Measurements from ENCODE around the gene GNB2. TPM values are rescaled to one million over a fixed set of nuclear protein-coding genes. Genes with fewer than 3 reads are reported as not detected.

Gene GNB2
- total and polyA plus RNA-seq, 2 of the 8 experiments (the other 6 are each of a cell fraction or from before 2014, with no cell fraction given): 157 to 260 TPM

DNA sequence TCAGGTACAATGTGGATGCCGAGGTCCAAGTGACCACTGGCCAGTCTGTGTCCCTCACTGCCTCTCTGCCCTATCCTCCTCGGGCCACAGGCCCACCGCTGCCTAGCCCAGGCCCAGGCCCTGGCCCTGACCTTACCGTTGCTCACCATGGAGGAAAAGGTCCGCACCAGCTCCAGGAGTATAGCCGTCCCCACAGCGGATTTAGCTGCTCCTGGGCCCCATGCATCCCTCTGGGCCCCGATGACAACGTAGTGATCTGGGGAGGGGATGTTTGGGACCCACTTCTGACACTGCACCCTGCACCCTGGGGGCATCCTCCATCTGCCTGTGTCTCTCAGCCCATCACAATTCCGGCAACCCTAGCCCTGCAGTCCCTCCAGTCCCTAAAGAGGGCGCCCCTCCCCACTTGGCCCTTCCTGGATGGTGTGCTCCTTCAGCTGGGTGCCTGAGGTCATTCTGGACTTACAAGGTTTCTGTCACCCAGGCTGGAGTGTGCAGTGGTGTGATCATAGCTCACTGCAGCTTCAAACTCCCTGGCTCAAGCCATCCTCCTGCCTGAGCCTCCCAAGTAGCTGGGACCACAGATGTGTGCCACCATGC lies 44.3 kb upstream of the GNB2 start:
- Histone ChIP-seq H3K27ac (ENCODE audit: low read depth, low read length) (no peak overlapping the region), H2AFZ (ENCODE audit: low read length) (no peak overlapping the region), H2AK5ac (ENCODE audit: low read depth, low read length) (no peak overlapping the region), H2BK12ac (ENCODE audit: low read depth, low read length) (no peak overlapping the region), H2BK20ac (ENCODE audit: low read length) (no peak overlapping the region), H3K4ac (replicated peaks; ENCODE audit: insufficient read length, low read depth, low read length) (no peak overlapping the region), H3K9ac (replicated peaks in 1 of 4; ENCODE audit: extremely low read depth in 1 of 4, low read depth in 3 of 4, low read length in 3 of 4) (no peak overlapping the region), H3K14ac (ENCODE audit: insufficient read length) (no peak overlapping the region), H3K79me2 (ENCODE audit: control insufficient read depth in 1 of 2, insufficient read depth in 2 of 2, low read length in 2 of 2) (no peaks in the 10 kb centered on the region), H3K36me3 (ENCODE audit: control insufficient read depth in 2 of 4, insufficient read depth in 4 of 4, low read length in 3 of 4) (no peaks in the 10 kb centered on the region), H4K5ac (ENCODE audit: insufficient read length, low read depth, low read length) (no peak overlapping the region), H3K23ac (ENCODE audit: insufficient read length) (no peak overlapping the region), H2BK120ac (replicated peaks; ENCODE audit: low read depth, low read length) (no peak overlapping the region), H4K91ac (replicated peaks; ENCODE audit: insufficient read length, low read length) (no peak overlapping the region), H4K8ac (ENCODE audit: extremely low read depth, insufficient read depth, low read length) (no peak overlapping the region), H3K56ac (replicated peaks; ENCODE audit: insufficient read length, low read depth, low read length) (no peak overlapping the region), H3K18ac (ENCODE audit: extremely low read depth, low read length) (peak overlapping the region; percentile 71; the same call in 1 of the 2 replicates), H3K79me1 (ENCODE audit: low read depth, low read length) (no peaks in the 10 kb centered on the region), H2BK15ac (ENCODE audit: low read length) (no peak overlapping the region), H3K4me2 (ENCODE audit: insufficient read depth in 1 of 2, low read depth in 2 of 2, low read length in 2 of 2) (no peak overlapping the region), H4K20me1 (replicated peaks in 1 of 2; ENCODE audit: control insufficient read depth in 1 of 2, insufficient read depth in 2 of 2, low read length in 2 of 2) (peaks cover 1 to 2% of the 10 kb centered on the region in 2 experiments), H3K27me3 (replicated peaks in 1 of 4; ENCODE audit: control insufficient read depth in 3 of 4, extremely low read depth in 1 of 4, insufficient read depth in 3 of 4, low read length in 3 of 4) (peaks cover 0 to 20% (median 10%) of the 10 kb centered on the region in 4 experiments; a peak in 6 of 7 replicates), H3K4me3 (ENCODE audit: extremely low read depth in 1 of 4, insufficient read depth in 2 of 4, low read depth in 3 of 4, low read length in 4 of 4) (no peak overlapping the region), H3K4me1 (replicated peaks in 1 of 4; ENCODE audit: control insufficient read depth in 3 of 4, insufficient read depth in 4 of 4, low read length in 3 of 4) (peaks cover 0 to 14% (median 9%) of the 10 kb centered on the region in 4 experiments; a peak in 6 of 7 replicates), H3K23me2 (ENCODE audit: low read depth, low read length) (peaks cover 9% of the 10 kb centered on the region; the same call in 1 of the 2 replicates), H2BK5ac (ENCODE audit: low read depth, low read length) (no peak overlapping the region), H3K9me3 (ENCODE audit: insufficient read depth in 2 of 2, low read depth in 1 of 2, low read length in 1 of 2) (no peaks in the 10 kb centered on the region)
- FAIRE-seq (no peak), DNase-seq (ENCODE audit: low read depth in 1 of 2, low spot score in 2 of 2) (peak in 1 of 2 experiments; percentile 92)
- POLR2A ChIA-PET (ENCODE audit: partially characterized antibody): interaction anchor here (0.7 to 2.9 kb wide), 12 partner anchors 9 to 91 kb away, joined by 3 to 20 read pairs (median 4); partner anchors contain the start of genes EPO, MOSPD3 and TFR2
- peak in 1 of 2 experiments; percentile 54; a peak in 1 of 4 replicates for TF ChIP-seq SIN3A (conservative IDR thresholded peaks at IDR 0.05 in 1 of 2, IDR thresholded peaks at IDR 0.05 in 1 of 2; ENCODE audit: low read depth in 1 of 2, low read length in 2 of 2)
- no peak for TF ChIP-seq KDM5A (IDR thresholded peaks at IDR 0.05; ENCODE audit: low read length)
- TF ChIP-seq, protein P1, sequence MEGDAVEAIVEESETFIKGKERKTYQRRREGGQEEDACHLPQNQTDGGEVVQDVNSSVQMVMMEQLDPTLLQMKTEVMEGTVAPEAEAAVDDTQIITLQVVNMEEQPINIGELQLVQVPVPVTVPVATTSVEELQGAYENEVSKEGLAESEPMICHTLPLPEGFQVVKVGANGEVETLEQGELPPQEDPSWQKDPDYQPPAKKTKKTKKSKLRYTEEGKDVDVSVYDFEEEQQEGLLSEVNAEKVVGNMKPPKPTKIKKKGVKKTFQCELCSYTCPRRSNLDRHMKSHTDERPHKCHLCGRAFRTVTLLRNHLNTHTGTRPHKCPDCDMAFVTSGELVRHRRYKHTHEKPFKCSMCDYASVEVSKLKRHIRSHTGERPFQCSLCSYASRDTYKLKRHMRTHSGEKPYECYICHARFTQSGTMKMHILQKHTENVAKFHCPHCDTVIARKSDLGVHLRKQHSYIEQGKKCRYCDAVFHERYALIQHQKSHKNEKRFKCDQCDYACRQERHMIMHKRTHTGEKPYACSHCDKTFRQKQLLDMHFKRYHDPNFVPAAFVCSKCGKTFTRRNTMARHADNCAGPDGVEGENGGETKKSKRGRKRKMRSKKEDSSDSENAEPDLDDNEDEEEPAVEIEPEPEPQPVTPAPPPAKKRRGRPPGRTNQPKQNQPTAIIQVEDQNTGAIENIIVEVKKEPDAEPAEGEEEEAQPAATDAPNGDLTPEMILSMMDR (IDR thresholded peaks at IDR 0.05; ENCODE audit: control extremely low read depth in 1 of 3, insufficient read depth in 1 of 3, low read depth in 1 of 3, low read length in 3 of 3): peak; percentile 79 to 95 (median 93)
- TF ChIP-seq TAF1 (IDR thresholded peaks at IDR 0.05; ENCODE audit: low read depth, low read length): no peak
- TF ChIP-seq KDM4A (IDR thresholded peaks at IDR 0.05; ENCODE audit: low read depth, low read length, severe bottlenecking): no peak
- peak; percentile 64 to 74 for TF ChIP-seq RAD21 (IDR thresholded peaks at IDR 0.05 in 1 of 2, conservative IDR thresholded peaks at IDR 0.05 in 1 of 2; ENCODE audit: low read depth in 2 of 2, low read length in 2 of 2)
- TF ChIP-seq, protein P2, sequence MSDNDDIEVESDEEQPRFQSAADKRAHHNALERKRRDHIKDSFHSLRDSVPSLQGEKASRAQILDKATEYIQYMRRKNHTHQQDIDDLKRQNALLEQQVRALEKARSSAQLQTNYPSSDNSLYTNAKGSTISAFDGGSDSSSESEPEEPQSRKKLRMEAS (IDR thresholded peaks at IDR 0.05): 0 out of 2 replicates have a peak, but pooled peaks have one; percentile 47
- 65% methylated on average over 11 of the region's 11 CpGs; no CpG with 5 or more reads in 1 of the 2 experiments for WGBS, 2 experiments (ENCODE audit: extremely low coverage in 1 of 2, insufficient coverage in 1 of 2, insufficient read length in 1 of 2, insufficient replicate concordance in 2 of 2, low coverage in 1 of 2, low lambda C conversion rate in 2 of 2, missing lambda C conversion rate in 1 of 2)
- CTCF ChIA-PET (ENCODE audit: partially characterized antibody): interaction anchor here (0.6 to 4.8 kb wide), 39 partner anchors 10 to 223 kb away, joined by 3 to 73 read pairs (median 5); partner anchors contain the start of genes ACTL6B, FBXO24, GNB2 and MOSPD3
